K562 (cell line): Measurements from ENCODE around the gene SCPEP1. TPM values are rescaled to one million over a fixed set of nuclear protein-coding genes. Genes with fewer than 3 reads are reported as not detected.
A peak's percentile ranks its signal among the peaks of the same experiment; 100 is the strongest.

ENCODE experiments used
- ATAC-seq: fragments of 200-7000 bp; cut with Tn5 transposase; 3 replicates; pipeline ENCODE4 v1.9.1; 2020; ENCODE audit warnings: moderate library complexity
- BruUV-seq: library from RNA; stranded (reverse); fragments of 400-500 nt; replicated peaks from 2 replicates; lab custom pipeline; 2021; lab: Mats Ljungman, UMichigan
- CTCF ChIA-PET: fragments of 300-600 bp; formaldehyde crosslinking; extraction: SDS; loops from one replicate; lab custom pipeline; 2021; ENCODE audit warnings: low intra/inter-chr PET ratio; lab: Yijun Ruan, JAX
- POLR2A ChIA-PET: fragments of 300-600, 350-650 bp; sonication (Branson Sonifier 250); formaldehyde crosslinking; extraction: SDS; loops from one replicate; lab custom pipeline; 2021; ENCODE audit warnings: antibody characterized with exemption, inconsistent platforms; lab: Yijun Ruan, JAX
- DNase-seq, 4 experiments: peaks; one replicate each; pipeline versions ENCODE4 v3.0.0 to v3.0.0-alpha.2; 2011 to 2018; ENCODE audit warnings: low spot score in 3 of 4, mixed read lengths in 3 of 4; ENCODE audit errors: extremely low read depth in 1 of 4
- FAIRE-seq: peaks from 2 replicates; lab custom pipeline; 2011; peaks lifted over from hg19 to GRCh38; lab: Jason Lieb, UNC
- H2AFZ ChIP-seq: 2 replicates; pipeline ENCODE4 v1.6.0; 2011; ENCODE audit warnings: low read depth, low read length, control low read depth, inconsistent platforms
- H3K27ac ChIP-seq: fragments of 200-600 bp; 3 replicates; pipeline ENCODE4 v1.8.0; 2011; ENCODE audit warnings: low read depth, mild to moderate bottlenecking, control low read depth, inconsistent platforms, low read length, moderate library complexity, mixed read lengths; ENCODE audit errors: extremely low read depth
- H3K27me3 ChIP-seq, 2 experiments: fragments of 300-600 bp in 1 of 2; 2 replicates in 1 of 2; 3 replicates in 1 of 2; pipeline versions ENCODE4 v1.6.0 to v1.8.0; 2011; ENCODE audit warnings: inconsistent platforms in 2 of 2, low read length in 2 of 2, mild to moderate bottlenecking in 1 of 2, mixed read lengths in 1 of 2, moderate library complexity in 1 of 2; ENCODE audit not compliant: control insufficient read depth in 2 of 2, insufficient read depth in 2 of 2
- H3K36me3 ChIP-seq: fragments of 300-600 bp; 3 replicates; pipeline ENCODE4 v1.8.0; 2011; ENCODE audit warnings: mild to moderate bottlenecking, low read length, inconsistent platforms; ENCODE audit not compliant: control insufficient read depth, insufficient read depth
- H3K4me1 ChIP-seq, 2 experiments: fragments of 200-600 bp in 1 of 2; replicated peaks in 1 of 2; 2 replicates in 1 of 2; 3 replicates in 1 of 2; pipeline versions ENCODE4 v1.5.1 to v1.8.0; 2011; ENCODE audit warnings: inconsistent platforms in 2 of 2, low read length in 2 of 2, mild to moderate bottlenecking in 1 of 2, mixed read lengths in 1 of 2, moderate library complexity in 1 of 2; ENCODE audit not compliant: control insufficient read depth in 2 of 2, insufficient read depth in 2 of 2
- H3K4me2 ChIP-seq: 2 replicates; pipeline ENCODE4 v1.6.1; 2011; ENCODE audit warnings: low read length, control low read depth, inconsistent platforms, mixed read lengths; ENCODE audit not compliant: insufficient read depth
- H3K4me3 ChIP-seq: fragments of 200-600 bp; sonication (generic), shearing (Covaris generic); 2 replicates; pipeline ENCODE4 v1.5.1; 2016; ENCODE audit warnings: control low read depth, inconsistent platforms
- H3K79me2 ChIP-seq: fragments of 200-600 bp; 3 replicates; pipeline ENCODE4 v1.8.0; 2011; ENCODE audit warnings: low read length, inconsistent platforms; ENCODE audit not compliant: control insufficient read depth, insufficient read depth
- H3K9ac ChIP-seq, 2 experiments: 2 replicates each; pipeline versions ENCODE4 v1.6.0 to v1.6.1; 2011; ENCODE audit warnings: low read depth in 2 of 2, low read length in 2 of 2, control low read depth in 1 of 2, inconsistent platforms in 1 of 2, mild to moderate bottlenecking in 1 of 2, mixed read lengths in 1 of 2; ENCODE audit not compliant: insufficient read depth in 1 of 2
- H3K9me1 ChIP-seq: one replicate; pipeline ENCODE4 v1.6.0; 2011; ENCODE audit warnings: inconsistent platforms, mild to moderate bottlenecking, low read length, moderate library complexity; ENCODE audit not compliant: control insufficient read depth, insufficient read depth
- H3K9me3 ChIP-seq: replicated peaks from 2 replicates; pipeline ENCODE4 v1.5.1; 2011; ENCODE audit warnings: low read depth, low read length, inconsistent platforms; ENCODE audit not compliant: control insufficient read depth, insufficient read depth
- H4K20me1 ChIP-seq: replicated peaks from 2 replicates; pipeline ENCODE4 v1.6.1; 2011; ENCODE audit warnings: low read length, inconsistent platforms, mixed read lengths; ENCODE audit not compliant: control insufficient read depth, insufficient read depth
- TFE3 ChIP-seq: fragments of 450-650 bp; formaldehyde crosslinking; IDR thresholded peaks from 2 replicates; pipeline ENCODE4 v1.4.0; 2020; ENCODE audit warnings: mild to moderate bottlenecking, mixed read lengths
- ZNF655 ChIP-seq: fragments of 250-450 bp; sonication (Bioruptor Pico); IDR thresholded peaks from 2 replicates; pipeline ENCODE4 v1.5.0; 2021
- WGBS: fragments of 100-300 bp; shearing (Covaris generic); methylation state at CpG from one replicate; pipeline ENCODE4 v1.1.6; 2016; ENCODE audit warnings: low coverage, mixed read lengths; ENCODE audit not compliant: insufficient coverage; ENCODE audit errors: missing lambda C conversion rate; 5-methylcytosine and 5-hydroxymethylcytosine counted together
- in situ Hi-C: fragments of 300-500 bp; cut with MboI; formaldehyde crosslinking; loops from 4 replicates; pipeline ENCODE4 v1.15.0; 2018; ENCODE audit warnings: inconsistent platforms, mixed read lengths
- intact Hi-C: fragments of 100-400 bp; cut with micrococcal nuclease; formaldehyde crosslinking; loops from 2 replicates; pipeline ENCODE4 v1.14.2; 2022
- polyA plus RNA-seq, 8 experiments: library from polyadenylated mRNA; depleted of rRNA in 4 of 8; stranded (reverse) in 5 of 8; unstranded in 3 of 8; fragments of >200 nt; fragmentation: Nextera tagmentation in 2 of 8; fragmentation: Illumina TruSeq in 1 of 8; extraction: Ambion mirVana in 2 of 8; extraction: Trizol in 1 of 8; gene quantifications; 2 replicates each; pipeline versions ENCODE4 v1.2.1 to v1.2.3, GENCODE V29; 2011 to 2014; ENCODE audit warnings: inconsistent platforms in 1 of 8, missing spikeins in 1 of 8
- total RNA-seq, 7 experiments: library from RNA; depleted of rRNA in 6 of 7; stranded (reverse); fragments of >200 nt in 6 of 7; fragmentation: Illumina TruSeq in 2 of 7; extraction: Trizol in 2 of 7; gene quantifications; 2 replicates each; pipeline versions ENCODE4 v1.2.1 to v1.2.3, GENCODE V29; 2011 to 2021; ENCODE audit warnings: low replicate concordance in 1 of 7

Gene SCPEP1
- total and polyA plus RNA-seq, 9 of the 15 experiments (the other 6 are each of a cell fraction or from before 2014, with no cell fraction given) = 5.1 to 14.8 (median 7.2) TPM

- Histone ChIP-seq H3K79me2 (peaks cover 30% of the 10 kb centered on the region), H3K27ac (no peak overlapping the region), H3K36me3 (peaks cover 81% of the 10 kb centered on the region), H3K4me3 (no peak overlapping the region), H3K9ac (no peak overlapping the region), H4K20me1 (no peaks in the 10 kb centered on the region), H3K27me3 (no peaks in the 10 kb centered on the region), H2AFZ (no peak overlapping the region), H3K9me3 (no peaks in the 10 kb centered on the region), H3K4me1 (no peaks in the 10 kb centered on the region), H3K4me2 (no peak overlapping the region), H3K9me1 (no peaks in the 10 kb centered on the region)
- no peak for ATAC-seq
- in situ Hi-C loops (no loop called here), intact Hi-C loops (loop anchor here (10.0 kb wide), 1 partner anchor 355 kb away; the partner anchor contains the start of gene NOG)
- FAIRE-seq = no peak
- no peak for TF ChIP-seq ZNF655
- TF ChIP-seq TFE3 (CRISPR knock-in tag) = peak; percentile 82
- DNase-seq = peak in 1 of 4 experiments; percentile 1
- WGBS = 64% methylated on average over 1 of the region's 3 CpGs
- CTCF ChIA-PET = no interaction called here
- BruUV-seq = no TSS peak
- POLR2A ChIA-PET = interaction anchor here (0.7 kb wide), 1 partner anchor 90 kb away, joined by 3 read pairs; no protein-coding TSS in a partner anchor
These were observed 28.3 kb upstream of the SCPEP1 start for GRCh38 chr17:56949595-56949994.
